ENCODE measurements around the gene PCDHB8.
"Not testable (repeated sequence)": the region's sequence is repeated elsewhere in the genome, so short reads cannot be mapped to it uniquely, and the experiment has no call there.

The PCDHB8 gene

DNA sequence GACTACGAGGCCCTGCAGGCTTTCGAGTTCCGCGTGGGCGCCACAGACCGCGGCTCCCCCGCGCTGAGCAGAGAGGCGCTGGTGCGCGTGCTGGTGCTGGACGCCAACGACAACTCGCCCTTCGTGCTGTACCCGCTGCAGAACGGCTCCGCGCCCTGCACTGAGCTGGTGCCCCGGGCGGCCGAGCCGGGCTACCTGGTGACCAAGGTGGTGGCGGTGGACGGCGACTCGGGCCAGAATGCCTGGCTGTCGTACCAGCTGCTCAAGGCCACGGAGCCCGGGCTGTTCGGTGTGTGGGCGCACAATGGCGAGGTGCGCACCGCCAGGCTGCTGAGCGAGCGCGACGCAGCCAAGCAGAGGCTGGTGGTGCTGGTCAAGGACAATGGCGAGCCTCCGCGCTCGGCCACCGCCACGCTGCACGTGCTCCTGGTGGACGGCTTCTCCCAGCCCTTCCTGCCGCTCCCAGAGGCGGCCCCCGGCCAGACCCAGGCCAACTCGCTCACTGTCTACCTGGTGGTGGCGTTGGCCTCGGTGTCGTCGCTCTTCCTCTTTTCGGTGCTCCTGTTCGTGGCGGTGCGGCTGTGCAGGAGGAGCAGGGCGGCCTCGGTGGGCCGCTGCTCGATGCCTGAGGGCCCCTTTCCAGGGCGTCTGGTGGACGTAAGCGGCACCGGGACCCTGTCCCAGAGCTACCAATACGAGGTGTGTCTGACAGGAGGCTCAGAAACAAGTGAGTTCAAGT is 6.7 kb downstream of the PCDHB8 start:
- DNase-seq (ENCODE audit: low read depth), result not testable (repeated sequence)

DNA sequence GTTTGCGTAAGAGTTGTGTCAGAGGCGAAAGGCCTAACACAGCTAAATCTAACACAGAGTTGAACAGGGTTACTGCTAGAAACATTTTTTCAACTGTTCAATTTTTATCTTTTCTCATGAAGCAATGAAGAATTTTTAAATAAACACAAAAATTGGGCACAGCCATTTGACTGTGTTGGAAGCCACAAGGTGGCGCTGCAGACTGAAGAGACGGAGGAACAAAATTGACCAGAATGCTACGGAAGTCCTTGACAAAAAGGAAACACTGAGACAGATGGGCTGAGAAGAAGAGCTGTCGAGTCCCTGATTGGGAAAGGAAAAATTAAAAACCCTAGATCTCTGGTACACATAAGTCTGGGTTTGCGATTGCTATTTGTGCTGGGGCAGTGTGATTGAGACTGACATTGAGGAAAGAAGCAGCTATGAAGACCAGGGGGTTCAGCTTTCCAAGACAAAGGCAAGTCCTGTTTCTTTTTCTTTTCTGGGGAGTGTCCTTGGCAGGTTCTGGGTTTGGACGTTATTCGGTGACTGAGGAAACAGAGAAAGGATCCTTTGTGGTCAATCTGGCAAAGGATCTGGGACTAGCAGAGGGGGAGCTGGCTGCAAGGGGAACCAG is 9.4 kb downstream of the PCDHB8 start, which contains the start of gene PCDHB9:
PCDHB9 (plus strand) TSS at position 265 of the 616 bp plus-strand sequence; CDS start at position 423, 158 bp downstream.
- DNase-seq (ENCODE audit: low read depth), result no peak

DNA sequence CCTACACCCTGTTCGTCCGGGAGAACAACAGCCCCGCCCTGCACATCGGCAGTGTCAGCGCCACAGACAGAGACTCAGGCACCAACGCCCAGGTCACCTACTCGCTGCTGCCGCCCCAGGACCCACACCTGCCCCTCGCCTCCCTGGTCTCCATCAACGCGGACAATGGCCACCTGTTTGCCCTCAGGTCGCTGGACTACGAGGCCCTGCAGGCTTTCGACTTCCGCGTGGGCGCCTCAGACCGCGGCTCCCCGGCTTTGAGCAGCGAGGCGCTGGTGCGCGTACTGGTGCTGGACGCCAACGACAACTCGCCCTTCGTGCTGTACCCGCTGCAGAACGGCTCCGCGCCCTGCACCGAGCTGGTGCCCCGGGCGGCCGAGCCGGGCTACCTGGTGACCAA is 11.1 kb downstream of the PCDHB8 start:
- not testable (repeated sequence) for DNase-seq (ENCODE audit: low read depth)

DNA sequence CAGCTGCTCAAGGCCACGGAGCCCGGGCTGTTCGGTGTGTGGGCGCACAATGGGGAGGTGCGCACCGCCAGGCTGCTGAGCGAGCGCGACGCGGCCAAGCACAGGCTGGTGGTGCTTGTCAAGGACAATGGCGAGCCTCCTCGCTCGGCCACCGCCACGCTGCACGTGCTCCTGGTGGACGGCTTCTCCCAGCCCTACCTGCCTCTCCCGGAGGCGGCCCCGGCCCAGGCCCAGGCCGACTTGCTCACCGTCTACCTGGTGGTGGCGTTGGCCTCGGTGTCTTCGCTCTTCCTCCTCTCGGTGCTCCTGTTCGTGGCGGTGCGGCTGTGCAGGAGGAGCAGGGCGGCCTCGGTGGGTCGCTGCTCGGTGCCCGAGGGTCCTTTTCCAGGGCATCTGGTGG is 11.5 kb downstream of the PCDHB8 start:
- not testable (repeated sequence) for DNase-seq (ENCODE audit: low read depth)

DNA sequence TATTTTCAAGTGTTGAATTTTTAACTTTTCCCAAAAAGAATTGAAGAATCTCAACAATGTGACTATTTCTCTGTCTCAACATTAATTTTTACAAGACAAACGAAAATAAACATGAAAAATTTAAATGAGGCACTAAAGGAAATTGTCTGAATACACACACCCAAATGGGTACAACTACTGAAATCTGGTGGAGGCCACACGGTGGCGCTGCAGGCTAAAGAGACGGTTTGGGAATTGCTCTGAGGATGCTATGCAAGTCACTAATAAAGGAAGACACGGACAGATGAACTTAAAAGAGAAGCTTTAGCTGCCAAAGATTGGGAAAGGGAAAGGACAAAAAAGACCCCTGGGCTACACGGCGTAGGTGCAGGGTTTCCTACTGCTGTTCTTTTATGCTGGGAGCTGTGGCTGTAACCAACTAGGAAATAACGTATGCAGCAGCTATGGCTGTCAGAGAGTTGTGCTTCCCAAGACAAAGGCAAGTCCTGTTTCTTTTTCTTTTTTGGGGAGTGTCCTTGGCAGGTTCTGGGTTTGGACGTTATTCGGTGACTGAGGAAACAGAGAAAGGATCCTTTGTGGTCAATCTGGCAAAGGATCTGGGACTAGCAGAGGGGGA is 14.6 kb downstream of the PCDHB8 start, which contains the start of gene PCDHB10:
PCDHB10 (plus strand) TSS at position 244 of the 616 bp plus-strand sequence; CDS start at position 444, 200 bp downstream.
- no peak for DNase-seq (ENCODE audit: low read depth)

DNA sequence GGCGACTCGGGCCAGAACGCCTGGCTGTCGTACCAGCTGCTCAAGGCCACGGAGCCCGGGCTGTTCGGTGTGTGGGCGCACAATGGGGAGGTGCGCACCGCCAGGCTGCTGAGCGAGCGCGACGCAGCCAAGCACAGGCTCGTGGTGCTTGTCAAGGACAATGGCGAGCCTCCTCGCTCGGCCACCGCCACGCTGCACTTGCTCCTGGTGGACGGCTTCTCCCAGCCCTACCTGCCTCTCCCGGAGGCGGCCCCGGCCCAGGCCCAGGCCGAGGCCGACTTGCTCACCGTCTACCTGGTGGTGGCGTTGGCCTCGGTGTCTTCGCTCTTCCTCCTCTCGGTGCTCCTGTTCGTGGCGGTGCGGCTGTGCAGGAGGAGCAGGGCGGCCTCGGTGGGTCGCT is 16.7 kb downstream of the PCDHB8 start:
- DNase-seq (ENCODE audit: low read depth), result not testable (repeated sequence)

DNA sequence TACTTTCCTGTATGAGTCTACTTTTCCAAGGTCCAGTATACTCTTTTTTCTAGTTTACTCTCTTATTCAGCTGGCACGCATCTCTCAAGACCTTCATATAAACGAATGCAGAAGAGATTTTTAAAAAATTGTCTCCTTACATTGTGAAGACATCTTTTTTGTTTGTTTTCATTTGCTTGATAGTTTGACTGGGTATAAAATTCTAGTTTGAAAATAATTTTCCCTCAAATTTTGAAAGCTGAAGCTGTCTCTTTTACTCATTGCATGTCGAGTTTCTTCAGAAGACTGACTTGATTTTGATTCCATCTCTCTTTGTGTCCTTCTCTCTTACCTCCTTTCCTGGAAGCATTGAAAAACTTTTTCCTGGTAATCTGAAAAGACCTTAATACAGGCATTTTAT is 18.8 kb downstream of the PCDHB8 start:
- no peak for DNase-seq (ENCODE audit: low read depth)

DNA sequence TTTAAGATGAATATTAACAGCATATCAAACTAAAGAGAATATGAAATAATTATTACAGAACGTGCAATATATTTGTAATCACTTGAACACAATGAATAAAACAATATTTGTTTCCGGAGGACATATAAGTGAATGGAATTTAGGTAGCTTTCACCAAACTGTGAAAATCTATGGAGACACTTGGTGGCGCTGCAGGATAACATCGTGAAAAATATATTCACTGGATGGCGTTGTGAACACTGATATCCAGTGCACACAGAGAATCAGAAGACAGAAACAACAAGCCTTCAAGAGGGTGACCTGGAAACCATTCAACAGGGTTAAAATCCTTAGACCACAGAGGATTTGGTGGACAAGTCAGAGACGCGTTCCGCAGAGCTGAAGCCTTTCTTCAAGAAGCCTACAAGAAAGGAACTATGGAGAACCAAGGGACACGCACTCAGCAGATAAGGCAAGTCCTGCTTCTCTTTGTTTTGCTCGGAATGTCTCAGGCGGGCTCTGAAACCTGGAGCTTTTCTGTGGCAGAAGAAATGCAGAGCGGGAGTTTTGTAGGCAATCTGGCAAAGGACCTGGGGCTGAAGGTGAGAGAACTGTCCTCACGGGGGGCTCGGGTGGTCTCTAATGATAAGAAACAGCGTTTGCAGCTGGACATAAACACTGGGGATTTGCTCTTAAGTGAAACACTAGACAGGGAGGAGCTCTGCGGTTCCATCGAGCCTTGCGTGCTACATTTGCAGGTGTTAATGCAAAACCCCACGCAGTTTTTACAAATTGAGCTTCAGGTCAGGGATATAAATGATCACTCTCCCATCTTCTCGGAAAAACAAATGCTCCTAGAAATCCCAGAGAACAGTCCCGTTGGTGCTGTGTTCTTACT is 22.0 kb downstream of the PCDHB8 start, which contains the start of gene PCDHB11:
PCDHB11 (plus strand) TSS at position 269 of the 877 bp plus-strand sequence; CDS start at position 417, 148 bp downstream.
- no peak for DNase-seq (ENCODE audit: low read depth)

DNA sequence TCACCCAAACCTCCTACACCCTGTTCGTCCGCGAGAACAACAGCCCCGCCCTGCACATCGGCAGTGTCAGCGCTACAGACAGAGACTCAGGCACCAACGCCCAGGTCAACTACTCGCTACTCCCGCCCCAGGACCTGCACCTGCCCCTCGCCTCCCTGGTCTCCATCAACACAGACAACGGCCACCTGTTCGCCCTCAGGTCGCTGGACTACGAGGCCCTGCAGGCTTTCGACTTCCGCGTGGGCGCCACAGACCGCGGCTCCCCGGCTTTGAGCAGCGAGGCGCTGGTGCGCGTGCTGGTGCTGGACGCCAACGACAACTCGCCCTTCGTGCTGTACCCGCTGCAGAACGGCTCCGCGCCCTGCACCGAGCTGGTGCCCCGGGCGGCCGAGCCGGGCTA is 23.5 kb downstream of the PCDHB8 start:
- DNase-seq (ENCODE audit: low read depth), result not testable (repeated sequence)

DNA sequence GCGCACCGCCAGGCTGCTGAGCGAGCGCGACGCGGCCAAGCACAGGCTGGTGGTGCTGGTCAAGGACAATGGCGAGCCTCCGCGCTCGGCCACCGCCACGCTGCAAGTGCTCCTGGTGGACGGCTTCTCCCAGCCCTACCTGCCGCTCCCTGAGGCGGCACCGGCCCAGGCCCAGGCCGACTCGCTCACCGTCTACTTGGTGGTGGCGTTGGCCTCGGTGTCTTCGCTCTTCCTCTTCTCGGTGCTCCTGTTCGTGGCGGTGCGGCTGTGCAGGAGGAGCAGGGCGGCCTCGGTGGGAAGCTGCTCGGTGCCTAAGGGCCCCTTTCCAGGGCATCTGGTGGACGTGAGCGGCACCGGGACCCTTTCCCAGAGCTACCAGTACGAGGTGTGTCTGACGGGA is 24.1 kb downstream of the PCDHB8 start:
- DNase-seq (ENCODE audit: low read depth), result not testable (repeated sequence)

DNA sequence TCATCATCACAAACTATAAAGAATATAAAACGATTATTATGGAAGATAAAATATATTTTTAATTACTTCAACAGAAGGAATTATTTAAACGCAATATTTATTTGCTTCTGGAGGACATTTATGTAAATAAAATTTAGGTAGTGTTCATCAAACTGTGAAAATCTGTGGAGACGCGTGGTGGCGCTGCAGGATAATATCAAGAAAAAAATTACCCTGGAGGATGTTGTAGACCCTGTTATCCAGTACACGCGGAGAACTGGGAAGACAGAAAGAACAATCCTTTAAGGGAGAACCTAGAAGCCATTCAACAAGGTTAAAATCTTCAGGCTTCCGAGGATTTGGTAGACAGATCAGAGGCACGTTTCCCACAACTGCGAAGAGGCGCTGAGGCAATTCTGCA is 30.9 kb downstream of the PCDHB8 start, which contains the start of gene PCDHB12:
PCDHB12 (plus strand) TSS at position 242 of the 400 bp plus-strand sequence. CDS start 189 bp downstream, outside the sequence.
- DNase-seq (ENCODE audit: low read depth), result no peak

DNA sequence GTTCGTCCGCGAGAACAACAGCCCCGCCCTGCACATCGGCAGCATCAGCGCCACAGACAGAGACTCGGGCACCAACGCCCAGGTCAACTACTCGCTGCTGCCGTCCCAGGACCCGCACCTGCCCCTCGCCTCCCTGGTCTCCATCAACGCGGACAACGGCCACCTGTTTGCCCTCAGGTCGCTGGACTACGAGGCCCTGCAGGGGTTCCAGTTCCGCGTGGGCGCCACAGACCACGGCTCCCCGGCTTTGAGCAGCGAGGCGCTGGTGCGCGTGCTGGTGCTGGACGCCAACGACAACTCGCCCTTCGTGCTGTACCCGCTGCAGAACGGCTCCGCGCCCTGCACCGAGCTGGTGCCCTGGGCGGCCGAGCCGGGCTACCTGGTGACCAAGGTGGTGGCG is 32.7 kb downstream of the PCDHB8 start:
- DNase-seq (ENCODE audit: low read depth), result not testable (repeated sequence)

DNA sequence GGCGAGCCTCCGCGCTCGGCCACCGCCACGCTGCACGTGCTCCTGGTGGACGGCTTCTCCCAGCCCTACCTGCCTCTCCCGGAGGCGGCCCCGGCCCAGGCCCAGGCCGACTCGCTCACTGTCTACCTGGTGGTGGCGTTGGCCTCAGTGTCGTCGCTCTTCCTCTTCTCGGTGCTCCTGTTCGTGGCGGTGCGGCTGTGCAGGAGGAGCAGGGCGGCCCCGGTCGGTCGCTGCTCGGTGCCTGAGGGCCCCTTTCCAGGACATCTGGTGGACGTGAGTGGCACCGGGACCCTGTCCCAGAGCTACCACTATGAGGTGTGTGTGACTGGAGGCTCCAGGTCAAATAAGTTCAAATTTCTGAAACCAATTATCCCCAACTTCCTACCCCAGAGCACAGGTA is 33.3 kb downstream of the PCDHB8 start:
- DNase-seq (ENCODE audit: low read depth), result not testable (repeated sequence)

DNA sequence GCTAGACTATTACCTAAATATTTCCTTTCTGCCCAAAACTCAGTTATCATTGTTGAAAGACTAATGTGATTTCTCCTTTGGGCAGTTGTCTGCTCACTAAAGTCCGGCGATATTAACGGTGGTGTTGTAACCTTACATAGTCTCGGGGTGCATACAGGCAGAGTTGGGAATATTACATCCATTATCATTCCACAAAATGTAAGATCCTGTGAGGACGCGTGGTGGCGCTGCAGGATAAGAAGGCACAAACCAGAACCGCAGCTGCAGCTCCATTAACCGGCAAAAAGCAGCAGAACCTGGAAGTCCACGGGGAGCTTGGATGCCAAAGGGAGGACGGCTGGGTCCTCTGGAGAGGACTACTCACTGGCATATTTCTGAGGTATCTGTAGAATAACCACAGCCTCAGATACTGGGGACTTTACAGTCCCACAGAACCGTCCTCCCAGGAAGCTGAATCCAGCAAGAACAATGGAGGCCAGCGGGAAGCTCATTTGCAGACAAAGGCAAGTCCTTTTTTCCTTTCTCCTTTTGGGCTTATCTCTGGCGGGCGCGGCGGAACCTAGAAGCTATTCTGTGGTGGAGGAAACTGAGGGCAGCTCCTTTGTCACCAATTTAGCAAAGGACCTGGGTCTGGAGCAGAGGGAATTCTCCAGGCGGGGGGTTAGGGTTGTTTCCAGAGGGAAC is 36.2 kb downstream of the PCDHB8 start, which contains the start of gene PCDHB13:
PCDHB13 (plus strand) TSS at position 264 of the 684 bp plus-strand sequence; CDS start at position 469, 205 bp downstream.
- DNase-seq (ENCODE audit: low read depth), result not testable (repeated sequence)

DNA sequence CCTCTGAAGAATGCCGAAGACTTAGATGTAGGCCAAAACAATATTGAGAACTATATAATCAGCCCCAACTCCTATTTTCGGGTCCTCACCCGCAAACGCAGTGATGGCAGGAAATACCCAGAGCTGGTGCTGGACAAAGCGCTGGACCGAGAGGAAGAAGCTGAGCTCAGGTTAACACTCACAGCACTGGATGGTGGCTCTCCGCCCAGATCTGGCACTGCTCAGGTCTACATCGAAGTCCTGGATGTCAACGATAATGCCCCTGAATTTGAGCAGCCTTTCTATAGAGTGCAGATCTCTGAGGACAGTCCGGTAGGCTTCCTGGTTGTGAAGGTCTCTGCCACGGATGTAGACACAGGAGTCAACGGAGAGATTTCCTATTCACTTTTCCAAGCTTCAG is 37.0 kb downstream of the PCDHB8 start:
- DNase-seq (ENCODE audit: low read depth), result not testable (repeated sequence)

DNA sequence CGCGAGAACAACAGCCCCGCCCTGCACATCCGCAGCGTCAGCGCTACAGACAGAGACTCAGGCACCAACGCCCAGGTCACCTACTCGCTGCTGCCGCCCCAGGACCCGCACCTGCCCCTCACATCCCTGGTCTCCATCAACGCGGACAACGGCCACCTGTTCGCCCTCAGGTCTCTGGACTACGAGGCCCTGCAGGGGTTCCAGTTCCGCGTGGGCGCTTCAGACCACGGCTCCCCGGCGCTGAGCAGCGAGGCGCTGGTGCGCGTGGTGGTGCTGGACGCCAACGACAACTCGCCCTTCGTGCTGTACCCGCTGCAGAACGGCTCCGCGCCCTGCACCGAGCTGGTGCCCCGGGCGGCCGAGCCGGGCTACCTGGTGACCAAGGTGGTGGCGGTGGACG is 37.9 kb downstream of the PCDHB8 start:
- not testable (repeated sequence) for DNase-seq (ENCODE audit: low read depth)

DNA sequence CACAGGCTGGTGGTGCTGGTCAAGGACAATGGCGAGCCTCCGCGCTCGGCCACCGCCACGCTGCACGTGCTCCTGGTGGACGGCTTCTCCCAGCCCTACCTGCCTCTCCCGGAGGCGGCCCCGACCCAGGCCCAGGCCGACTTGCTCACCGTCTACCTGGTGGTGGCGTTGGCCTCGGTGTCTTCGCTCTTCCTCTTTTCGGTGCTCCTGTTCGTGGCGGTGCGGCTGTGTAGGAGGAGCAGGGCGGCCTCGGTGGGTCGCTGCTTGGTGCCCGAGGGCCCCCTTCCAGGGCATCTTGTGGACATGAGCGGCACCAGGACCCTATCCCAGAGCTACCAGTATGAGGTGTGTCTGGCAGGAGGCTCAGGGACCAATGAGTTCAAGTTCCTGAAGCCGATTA is 38.4 kb downstream of the PCDHB8 start:
- not testable (repeated sequence) for DNase-seq (ENCODE audit: low read depth)

DNA sequence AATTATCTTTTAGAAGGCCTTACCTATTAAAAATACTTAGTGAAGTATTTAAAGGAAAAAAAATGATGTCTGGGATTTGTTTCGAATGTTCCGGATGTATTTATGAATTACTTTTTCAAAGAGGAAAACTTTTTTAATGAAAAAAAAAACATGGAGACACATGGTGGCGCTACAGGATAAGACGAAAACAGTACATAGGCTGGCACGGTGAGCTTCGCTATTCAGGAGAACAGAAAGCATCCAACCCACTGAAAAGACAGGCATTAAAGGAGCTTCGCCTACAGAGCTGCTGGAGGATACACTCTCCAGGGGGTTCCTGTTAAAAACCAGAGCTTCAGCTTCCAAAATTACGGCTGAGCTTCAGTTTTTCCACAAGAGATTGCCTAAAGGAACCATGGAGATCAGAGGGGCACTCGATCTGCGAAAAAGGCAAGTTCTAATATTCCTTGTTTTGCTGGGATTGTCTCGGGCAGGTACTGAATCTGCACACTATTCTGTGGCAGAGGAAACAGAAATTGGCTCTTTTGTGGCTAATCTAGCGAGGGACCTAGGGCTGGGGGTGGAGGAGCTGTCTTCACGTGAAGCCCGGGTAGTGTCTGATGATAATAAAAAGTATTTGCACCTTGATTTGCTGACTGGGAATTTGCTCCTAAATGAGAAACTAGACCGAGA is 45.7 kb downstream of the PCDHB8 start, which contains the start of gene PCDHB14:
PCDHB14 (plus strand) TSS at position 232 of the 672 bp plus-strand sequence; CDS start at position 395, 163 bp downstream.
- DNase-seq (ENCODE audit: low read depth), result no peak

DNA sequence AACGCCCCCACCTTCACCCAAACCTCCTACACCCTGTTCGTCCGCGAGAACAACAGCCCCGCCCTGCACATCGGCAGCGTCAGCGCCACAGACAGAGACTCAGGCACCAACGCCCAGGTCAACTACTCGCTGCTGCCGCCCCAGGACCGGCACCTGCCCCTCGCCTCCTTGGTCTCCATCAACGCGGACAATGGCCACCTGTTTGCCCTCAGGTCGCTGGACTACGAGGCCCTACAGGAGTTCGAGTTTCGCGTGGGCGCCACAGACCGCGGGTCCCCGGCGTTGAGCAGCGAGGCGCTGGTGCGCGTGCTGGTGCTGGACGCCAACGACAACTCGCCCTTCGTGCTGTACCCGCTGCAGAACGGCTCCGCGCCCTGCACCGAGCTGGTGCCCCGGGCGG is 47.3 kb downstream of the PCDHB8 start:
- DNase-seq (ENCODE audit: low read depth), result not testable (repeated sequence)

DNA sequence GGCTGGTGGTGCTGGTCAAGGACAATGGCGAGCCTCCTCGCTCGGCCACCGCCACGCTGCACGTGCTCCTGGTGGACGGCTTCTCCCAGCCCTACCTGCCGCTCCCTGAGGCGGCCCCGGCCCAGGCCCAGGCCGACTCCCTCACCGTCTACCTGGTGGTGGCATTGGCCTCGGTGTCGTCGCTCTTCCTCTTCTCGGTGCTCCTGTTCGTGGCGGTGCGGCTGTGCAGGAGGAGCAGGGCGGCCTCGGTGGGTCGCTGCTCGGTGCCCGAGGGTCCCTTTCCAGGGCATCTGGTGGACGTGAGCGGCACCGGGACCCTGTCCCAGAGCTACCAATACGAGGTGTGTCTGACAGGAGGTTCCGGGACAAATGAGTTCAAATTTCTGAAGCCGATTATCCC is 47.8 kb downstream of the PCDHB8 start:
- not testable (repeated sequence) for DNase-seq (ENCODE audit: low read depth)

Measured in GM04503 (cell line).